ENCODE results near the gene PLXNA2. TPM values are rescaled to one million over a fixed set of nuclear protein-coding genes. Genes with fewer than 3 reads are reported as not detected.

Gene PLXNA2
- total and polyA plus RNA-seq, 2 of the 8 experiments (the other 6 are each of a cell fraction or from before 2014, with no cell fraction given), result 0.33 to 1.5 TPM

DNA sequence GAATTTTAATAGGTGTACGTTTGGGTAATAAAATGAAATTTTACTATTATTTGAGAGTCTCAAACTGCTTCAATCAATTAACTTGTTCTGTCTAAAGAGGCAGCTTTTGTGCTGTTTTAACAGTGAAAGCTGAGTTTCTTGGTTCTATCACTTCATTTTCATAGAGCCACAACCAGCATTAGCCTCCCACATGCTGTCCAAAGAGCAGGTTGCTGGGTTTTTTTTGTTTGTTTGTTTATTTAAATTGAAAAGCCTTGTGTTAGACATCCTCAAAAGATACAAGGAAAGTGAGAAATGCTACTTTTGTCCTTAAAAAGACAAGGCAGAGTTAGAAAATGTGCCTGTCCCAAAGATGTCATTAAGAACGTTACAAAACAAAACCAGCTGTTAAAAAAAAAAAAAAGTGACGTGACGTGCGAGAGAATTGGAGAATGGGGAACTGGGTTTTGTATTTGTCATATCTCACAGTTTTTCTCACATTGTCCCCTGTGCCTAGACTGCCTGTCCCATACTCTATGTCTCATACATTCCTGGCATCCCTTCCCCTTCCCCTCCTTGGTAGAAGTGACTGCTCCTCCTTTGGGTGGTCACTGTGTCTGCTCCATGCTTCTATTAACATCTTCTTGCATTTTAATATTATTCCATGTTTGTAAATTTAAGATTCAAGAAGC lies 270.2 kb downstream of the PLXNA2 start (continued):
- TF ChIP-seq, protein P1, sequence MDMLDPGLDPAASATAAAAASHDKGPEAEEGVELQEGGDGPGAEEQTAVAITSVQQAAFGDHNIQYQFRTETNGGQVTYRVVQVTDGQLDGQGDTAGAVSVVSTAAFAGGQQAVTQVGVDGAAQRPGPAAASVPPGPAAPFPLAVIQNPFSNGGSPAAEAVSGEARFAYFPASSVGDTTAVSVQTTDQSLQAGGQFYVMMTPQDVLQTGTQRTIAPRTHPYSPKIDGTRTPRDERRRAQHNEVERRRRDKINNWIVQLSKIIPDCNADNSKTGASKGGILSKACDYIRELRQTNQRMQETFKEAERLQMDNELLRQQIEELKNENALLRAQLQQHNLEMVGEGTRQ (IDR thresholded peaks at IDR 0.05; ENCODE audit: low read length), result no peak
- TF ChIP-seq, protein P2, sequence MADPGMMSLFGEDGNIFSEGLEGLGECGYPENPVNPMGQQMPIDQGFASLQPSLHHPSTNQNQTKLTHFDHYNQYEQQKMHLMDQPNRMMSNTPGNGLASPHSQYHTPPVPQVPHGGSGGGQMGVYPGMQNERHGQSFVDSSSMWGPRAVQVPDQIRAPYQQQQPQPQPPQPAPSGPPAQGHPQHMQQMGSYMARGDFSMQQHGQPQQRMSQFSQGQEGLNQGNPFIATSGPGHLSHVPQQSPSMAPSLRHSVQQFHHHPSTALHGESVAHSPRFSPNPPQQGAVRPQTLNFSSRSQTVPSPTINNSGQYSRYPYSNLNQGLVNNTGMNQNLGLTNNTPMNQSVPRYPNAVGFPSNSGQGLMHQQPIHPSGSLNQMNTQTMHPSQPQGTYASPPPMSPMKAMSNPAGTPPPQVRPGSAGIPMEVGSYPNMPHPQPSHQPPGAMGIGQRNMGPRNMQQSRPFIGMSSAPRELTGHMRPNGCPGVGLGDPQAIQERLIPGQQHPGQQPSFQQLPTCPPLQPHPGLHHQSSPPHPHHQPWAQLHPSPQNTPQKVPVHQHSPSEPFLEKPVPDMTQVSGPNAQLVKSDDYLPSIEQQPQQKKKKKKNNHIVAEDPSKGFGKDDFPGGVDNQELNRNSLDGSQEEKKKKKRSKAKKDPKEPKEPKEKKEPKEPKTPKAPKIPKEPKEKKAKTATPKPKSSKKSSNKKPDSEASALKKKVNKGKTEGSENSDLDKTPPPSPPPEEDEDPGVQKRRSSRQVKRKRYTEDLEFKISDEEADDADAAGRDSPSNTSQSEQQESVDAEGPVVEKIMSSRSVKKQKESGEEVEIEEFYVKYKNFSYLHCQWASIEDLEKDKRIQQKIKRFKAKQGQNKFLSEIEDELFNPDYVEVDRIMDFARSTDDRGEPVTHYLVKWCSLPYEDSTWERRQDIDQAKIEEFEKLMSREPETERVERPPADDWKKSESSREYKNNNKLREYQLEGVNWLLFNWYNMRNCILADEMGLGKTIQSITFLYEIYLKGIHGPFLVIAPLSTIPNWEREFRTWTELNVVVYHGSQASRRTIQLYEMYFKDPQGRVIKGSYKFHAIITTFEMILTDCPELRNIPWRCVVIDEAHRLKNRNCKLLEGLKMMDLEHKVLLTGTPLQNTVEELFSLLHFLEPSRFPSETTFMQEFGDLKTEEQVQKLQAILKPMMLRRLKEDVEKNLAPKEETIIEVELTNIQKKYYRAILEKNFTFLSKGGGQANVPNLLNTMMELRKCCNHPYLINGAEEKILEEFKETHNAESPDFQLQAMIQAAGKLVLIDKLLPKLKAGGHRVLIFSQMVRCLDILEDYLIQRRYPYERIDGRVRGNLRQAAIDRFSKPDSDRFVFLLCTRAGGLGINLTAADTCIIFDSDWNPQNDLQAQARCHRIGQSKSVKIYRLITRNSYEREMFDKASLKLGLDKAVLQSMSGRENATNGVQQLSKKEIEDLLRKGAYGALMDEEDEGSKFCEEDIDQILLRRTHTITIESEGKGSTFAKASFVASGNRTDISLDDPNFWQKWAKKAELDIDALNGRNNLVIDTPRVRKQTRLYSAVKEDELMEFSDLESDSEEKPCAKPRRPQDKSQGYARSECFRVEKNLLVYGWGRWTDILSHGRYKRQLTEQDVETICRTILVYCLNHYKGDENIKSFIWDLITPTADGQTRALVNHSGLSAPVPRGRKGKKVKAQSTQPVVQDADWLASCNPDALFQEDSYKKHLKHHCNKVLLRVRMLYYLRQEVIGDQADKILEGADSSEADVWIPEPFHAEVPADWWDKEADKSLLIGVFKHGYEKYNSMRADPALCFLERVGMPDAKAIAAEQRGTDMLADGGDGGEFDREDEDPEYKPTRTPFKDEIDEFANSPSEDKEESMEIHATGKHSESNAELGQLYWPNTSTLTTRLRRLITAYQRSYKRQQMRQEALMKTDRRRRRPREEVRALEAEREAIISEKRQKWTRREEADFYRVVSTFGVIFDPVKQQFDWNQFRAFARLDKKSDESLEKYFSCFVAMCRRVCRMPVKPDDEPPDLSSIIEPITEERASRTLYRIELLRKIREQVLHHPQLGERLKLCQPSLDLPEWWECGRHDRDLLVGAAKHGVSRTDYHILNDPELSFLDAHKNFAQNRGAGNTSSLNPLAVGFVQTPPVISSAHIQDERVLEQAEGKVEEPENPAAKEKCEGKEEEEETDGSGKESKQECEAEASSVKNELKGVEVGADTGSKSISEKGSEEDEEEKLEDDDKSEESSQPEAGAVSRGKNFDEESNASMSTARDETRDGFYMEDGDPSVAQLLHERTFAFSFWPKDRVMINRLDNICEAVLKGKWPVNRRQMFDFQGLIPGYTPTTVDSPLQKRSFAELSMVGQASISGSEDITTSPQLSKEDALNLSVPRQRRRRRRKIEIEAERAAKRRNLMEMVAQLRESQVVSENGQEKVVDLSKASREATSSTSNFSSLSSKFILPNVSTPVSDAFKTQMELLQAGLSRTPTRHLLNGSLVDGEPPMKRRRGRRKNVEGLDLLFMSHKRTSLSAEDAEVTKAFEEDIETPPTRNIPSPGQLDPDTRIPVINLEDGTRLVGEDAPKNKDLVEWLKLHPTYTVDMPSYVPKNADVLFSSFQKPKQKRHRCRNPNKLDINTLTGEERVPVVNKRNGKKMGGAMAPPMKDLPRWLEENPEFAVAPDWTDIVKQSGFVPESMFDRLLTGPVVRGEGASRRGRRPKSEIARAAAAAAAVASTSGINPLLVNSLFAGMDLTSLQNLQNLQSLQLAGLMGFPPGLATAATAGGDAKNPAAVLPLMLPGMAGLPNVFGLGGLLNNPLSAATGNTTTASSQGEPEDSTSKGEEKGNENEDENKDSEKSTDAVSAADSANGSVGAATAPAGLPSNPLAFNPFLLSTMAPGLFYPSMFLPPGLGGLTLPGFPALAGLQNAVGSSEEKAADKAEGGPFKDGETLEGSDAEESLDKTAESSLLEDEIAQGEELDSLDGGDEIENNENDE (IDR thresholded peaks at IDR 0.05; ENCODE audit: insufficient replicate concordance, low read length), result no peak
- TF ChIP-seq NRF1 (IDR thresholded peaks at IDR 0.05; ENCODE audit: low read depth, low read length) (no peak), TCF12 (IDR thresholded peaks at IDR 0.05; ENCODE audit: low read depth, low read length) (no peak), POLR2A (IDR thresholded peaks at IDR 0.05; ENCODE audit: control extremely low read depth in 1 of 2, low read depth in 2 of 2, low read length in 2 of 2) (no peak), BACH1 (IDR thresholded peaks at IDR 0.05; ENCODE audit: low read length) (no peak), SP4 (IDR thresholded peaks at IDR 0.05; ENCODE audit: low read length) (no peak)
